Astrocyte (in vitro differentiated cells and primary cell): ENCODE data around the gene OSMR. TPM values are rescaled to one million over a fixed set of nuclear protein-coding genes. Genes with fewer than 3 reads are reported as not detected.
A peak's percentile ranks its signal among the peaks of the same experiment; 100 is the strongest.

Experiments
- DNase-seq: peaks from one replicate; pipeline ENCODE4 v3.0.0-alpha.2; 2010; ENCODE audit warnings: low read depth
- FAIRE-seq: peaks from 2 replicates; lab custom pipeline; 2011; peaks lifted over from hg19 to GRCh38; lab: Jason Lieb, UNC
- H2AFZ ChIP-seq: 2 replicates; pipeline ENCODE4 v1.6.0; 2012; ENCODE audit warnings: low read depth, low read length, inconsistent platforms
- H3K27ac ChIP-seq: 2 replicates; pipeline ENCODE4 v1.5.1; 2011; ENCODE audit warnings: low read depth, low read length, inconsistent platforms
- H3K27me3 ChIP-seq: 2 replicates; pipeline ENCODE4 v1.6.0; 2011; ENCODE audit warnings: low read length, inconsistent platforms; ENCODE audit not compliant: insufficient read depth
- H3K36me3 ChIP-seq: 2 replicates; pipeline ENCODE4 v1.5.1; 2011; ENCODE audit warnings: low read length, inconsistent platforms; ENCODE audit not compliant: insufficient read depth
- H3K4me1 ChIP-seq: 2 replicates; pipeline ENCODE4 v1.5.1; 2011; ENCODE audit warnings: low read length, inconsistent platforms; ENCODE audit not compliant: insufficient read depth
- H3K4me2 ChIP-seq: 2 replicates; pipeline ENCODE4 v1.6.0; 2012; ENCODE audit warnings: low read length, inconsistent platforms
- H3K4me3 ChIP-seq: 2 replicates; pipeline ENCODE4 v1.5.1; 2011; ENCODE audit warnings: low read depth, mild to moderate bottlenecking, low read length, inconsistent platforms; ENCODE audit not compliant: insufficient read depth
- H3K79me2 ChIP-seq: 2 replicates; pipeline ENCODE4 v1.6.0; 2012; ENCODE audit warnings: mild to moderate bottlenecking, low read length, inconsistent platforms; ENCODE audit not compliant: insufficient read depth
- H3K9ac ChIP-seq: 2 replicates; pipeline ENCODE4 v1.6.0; 2012; ENCODE audit warnings: mild to moderate bottlenecking, low read length, inconsistent platforms
- H3K9me3 ChIP-seq: 2 replicates; pipeline ENCODE4 v1.5.1; 2012; ENCODE audit warnings: low read depth, mild to moderate bottlenecking, low read length, inconsistent platforms; ENCODE audit not compliant: insufficient read depth
- H4K20me1 ChIP-seq: 2 replicates; pipeline ENCODE4 v1.6.0; 2012; ENCODE audit warnings: low read length, inconsistent platforms; ENCODE audit not compliant: insufficient read depth
- H3K27ac Mint-ChIP-seq: one replicate; pipeline ENCODE4 v1.8.0; 2021; ENCODE audit warnings: mild to moderate bottlenecking, mixed read lengths; ENCODE audit not compliant: unreplicated experiment
- H3K27me3 Mint-ChIP-seq: one replicate; pipeline ENCODE4 v1.8.0; 2021; ENCODE audit warnings: low read depth, mixed read lengths; ENCODE audit not compliant: unreplicated experiment
- H3K36me3 Mint-ChIP-seq: one replicate; pipeline ENCODE4 v1.8.0; 2021; ENCODE audit warnings: low read depth, mixed read lengths; ENCODE audit not compliant: unreplicated experiment
- H3K4me1 Mint-ChIP-seq: one replicate; pipeline ENCODE4 v1.8.0; 2021; ENCODE audit warnings: low read depth, mixed read lengths; ENCODE audit not compliant: unreplicated experiment
- H3K4me3 Mint-ChIP-seq: one replicate; pipeline ENCODE4 v1.8.0; 2021; ENCODE audit warnings: mild to moderate bottlenecking, moderate library complexity, mixed read lengths; ENCODE audit not compliant: unreplicated experiment
- H3K9me3 Mint-ChIP-seq: one replicate; pipeline ENCODE4 v1.8.0; 2021; ENCODE audit warnings: mild to moderate bottlenecking, mixed read lengths; ENCODE audit not compliant: unreplicated experiment
- CTCF ChIP-seq: IDR thresholded peaks from 2 replicates; pipeline ENCODE4 v1.5.1; 2011; ENCODE audit warnings: low read depth, mild to moderate bottlenecking, inconsistent platforms, low read length, moderate library complexity; ENCODE audit not compliant: insufficient read depth
- EZH2 ChIP-seq: IDR thresholded peaks from 2 replicates; pipeline ENCODE4 v1.6.1; 2012; ENCODE audit warnings: mild to moderate bottlenecking, low read length, inconsistent platforms; ENCODE audit not compliant: insufficient read depth
- total RNA-seq: library from RNA; stranded (reverse); gene quantifications from 2 replicates; pipeline ENCODE4 v1.2.1, GENCODE V29; 2021

OSMR gene
- total RNA-seq, 1 donor from 2014 or later: 38.6 TPM

- no peaks in the 10 kb centered on the region for H3K36me3 Mint-ChIP-seq
- peak overlapping the region; percentile 62 for H3K4me3 Mint-ChIP-seq
- Histone ChIP-seq H3K4me3 (no peak overlapping the region), H4K20me1 (peaks cover 17% of the 10 kb centered on the region), H3K9ac (no peak overlapping the region), H3K36me3 (no peaks in the 10 kb centered on the region), H3K79me2 (peaks cover 74% of the 10 kb centered on the region), H3K4me1 (peaks cover 8% of the 10 kb centered on the region), H3K9me3 (no peaks in the 10 kb centered on the region), H3K27me3 (no peaks in the 10 kb centered on the region), H2AFZ (no peak overlapping the region), H3K27ac (no peak overlapping the region), H3K4me2 (peak overlapping the region; percentile 40)
- TF ChIP-seq EZH2: no peak
- no peak for TF ChIP-seq CTCF
- DNase-seq (no peak), FAIRE-seq (no peak)
- H3K4me1 Mint-ChIP-seq: peaks cover 17% of the 10 kb centered on the region
- H3K27ac Mint-ChIP-seq: no peak overlapping the region
- no peaks in the 10 kb centered on the region for H3K27me3 Mint-ChIP-seq
- peaks cover 2% of the 10 kb centered on the region for H3K9me3 Mint-ChIP-seq
These were observed 2.1 kb upstream of the OSMR start for GRCh38 chr5:38843665-38844064.

GRCh38 chr5:38846379-38847011, 683 bp downstream of the OSMR start:
- DNase-seq: no peak
- Histone ChIP-seq H3K4me2 (peak overlapping the region; percentile 98), H3K4me3 (peak overlapping the region; percentile 95), H3K27ac (peak overlapping the region; percentile 98), H3K4me1 (peaks cover 8% of the 10 kb centered on the region), H3K27me3 (no peaks in the 10 kb centered on the region), H2AFZ (peak overlapping the region; percentile 72), H3K36me3 (no peaks in the 10 kb centered on the region), H3K9ac (peak overlapping the region; percentile 99), H3K79me2 (peaks cover 91% of the 10 kb centered on the region), H3K9me3 (no peaks in the 10 kb centered on the region), H4K20me1 (peaks cover 22% of the 10 kb centered on the region)
- Mint-ChIP-seq H3K27ac (peak overlapping the region; percentile 87), H3K4me1 (peaks cover 17% of the 10 kb centered on the region), H3K27me3 (no peaks in the 10 kb centered on the region), H3K4me3 (peak overlapping the region; percentile 98), H3K9me3 (peaks cover 2% of the 10 kb centered on the region), H3K36me3 (peaks cover 4% of the 10 kb centered on the region)
- FAIRE-seq: no peak
- TF ChIP-seq CTCF (no peak), EZH2 (no peak)
